Neural cell (in vitro differentiated cells): ENCODE results near the gene HAGHL. TPM values are rescaled to one million over a fixed set of nuclear protein-coding genes. Genes with fewer than 3 reads are reported as not detected.

Source experiments
- H2AFZ ChIP-seq: fragments of 200-600, 300-800 bp; sonication (generic), shearing (Covaris generic); 2 replicates; pipeline ENCODE4 v1.6.0; 2014; ENCODE audit warnings: low read depth, mild to moderate bottlenecking, antibody characterized with exemption, low read length, moderate library complexity
- H3F3A ChIP-seq: fragments of 200-600 bp; shearing (Covaris generic); 2 replicates; pipeline ENCODE4 v1.6.1; 2016; ENCODE audit warnings: mild to moderate bottlenecking, moderate library complexity, mixed read lengths, antibody characterized with exemption, low read length; ENCODE audit not compliant: insufficient read depth, poor library complexity, severe bottlenecking
- H3K27ac ChIP-seq: fragments of 200-600, 300-800 bp; sonication (generic), shearing (Covaris generic); 2 replicates; pipeline ENCODE4 v1.5.1; 2014; ENCODE audit warnings: mild to moderate bottlenecking, low read length, moderate library complexity
- H3K27me3 ChIP-seq: fragments of 300-800, 200-600 bp; sonication (generic), shearing (Covaris generic); 2 replicates; pipeline ENCODE4 v1.6.0; 2014; ENCODE audit warnings: mild to moderate bottlenecking, low read depth, low read length, moderate library complexity; ENCODE audit not compliant: insufficient read depth
- H3K36me3 ChIP-seq: fragments of 300-800, 200-600 bp; sonication (generic), shearing (Covaris generic); 2 replicates; pipeline ENCODE4 v1.5.1; 2014; ENCODE audit warnings: mild to moderate bottlenecking, antibody characterized with exemption, low read length, moderate library complexity; ENCODE audit not compliant: insufficient read depth
- H3K4me2 ChIP-seq: fragments of 300-800, 200-600 bp; sonication (generic), shearing (Covaris generic); 2 replicates; pipeline ENCODE4 v1.6.0; 2014; ENCODE audit warnings: mild to moderate bottlenecking, low read length
- H3K4me3 ChIP-seq: fragments of 300-800, 200-600 bp; sonication (generic), shearing (Covaris generic); 2 replicates; pipeline ENCODE4 v1.5.1; 2014; ENCODE audit warnings: mild to moderate bottlenecking, low read length, moderate library complexity
- H3K79me2 ChIP-seq: fragments of 200-600 bp; shearing (Covaris generic); replicated peaks from 2 replicates; pipeline ENCODE4 v1.6.0; 2014; ENCODE audit warnings: mild to moderate bottlenecking, low read length, moderate library complexity; ENCODE audit not compliant: insufficient read depth
- H3K9ac ChIP-seq: fragments of 300-800, 200-600 bp; sonication (generic), shearing (Covaris generic); 2 replicates; pipeline ENCODE4 v1.6.1; 2016; ENCODE audit warnings: mild to moderate bottlenecking, low read length, mixed read lengths
- H3K9me2 ChIP-seq: fragments of 200-600 bp; shearing (Covaris generic); 2 replicates; pipeline ENCODE4 v1.6.1; 2016; ENCODE audit warnings: mild to moderate bottlenecking, low read length, mixed read lengths; ENCODE audit not compliant: insufficient read depth
- H3K9me3 ChIP-seq: fragments of 200-600, 300-800 bp; sonication (generic), shearing (Covaris generic); 2 replicates; pipeline ENCODE4 v1.6.1; 2016; ENCODE audit warnings: mild to moderate bottlenecking, mixed run types, low read length, moderate library complexity, mixed read lengths
- H4K20me1 ChIP-seq: fragments of 200-600 bp; shearing (Covaris generic); 2 replicates; pipeline ENCODE4 v1.6.1; 2016; ENCODE audit warnings: mild to moderate bottlenecking, mixed run types; ENCODE audit not compliant: insufficient read depth
- CTCF ChIP-seq: fragments of 450-650 bp; IDR thresholded peaks from 2 replicates; pipeline ENCODE4 v1.5.1; 2014; ENCODE audit warnings: antibody characterized with exemption, mild to moderate bottlenecking, moderate library complexity; ENCODE audit not compliant: poor library complexity, severe bottlenecking
- EP300 ChIP-seq: fragments of 450-650 bp; conservative IDR thresholded peaks from 2 replicates; pipeline ENCODE4 v1.6.1; 2014; ENCODE audit warnings: antibody characterized with exemption, mild to moderate bottlenecking, moderate library complexity; ENCODE audit not compliant: poor library complexity, severe bottlenecking
- EZH2 ChIP-seq: fragments of 200-600, 300-800 bp; shearing (Covaris generic), sonication (generic); IDR thresholded peaks from 2 replicates; pipeline ENCODE4 v1.6.1; 2014; ENCODE audit warnings: antibody characterized with exemption, low read length, borderline replicate concordance, mild to moderate bottlenecking; ENCODE audit not compliant: insufficient read depth, poor library complexity, severe bottlenecking
- MXI1 ChIP-seq: fragments of 450-650 bp; conservative IDR thresholded peaks from 2 replicates; pipeline ENCODE4 v1.6.1; 2014; ENCODE audit warnings: antibody characterized with exemption, mild to moderate bottlenecking; ENCODE audit not compliant: poor library complexity, severe bottlenecking
- POLR2AphosphoS5 ChIP-seq: IDR thresholded peaks from 2 replicates; pipeline ENCODE4 v1.6.1; 2012
- RAD21 ChIP-seq: fragments of 450-650 bp; conservative IDR thresholded peaks from 2 replicates; pipeline ENCODE4 v1.6.1; 2014; ENCODE audit warnings: antibody characterized with exemption, mild to moderate bottlenecking, moderate library complexity
- REST ChIP-seq: IDR thresholded peaks from 2 replicates; pipeline ENCODE4 v1.6.1; 2012; ENCODE audit warnings: borderline replicate concordance
- SMC3 ChIP-seq: fragments of 450-650 bp; conservative IDR thresholded peaks from 2 replicates; pipeline ENCODE4 v1.6.1; 2014; ENCODE audit warnings: antibody characterized with exemption, mild to moderate bottlenecking, moderate library complexity; ENCODE audit not compliant: poor library complexity
- TAF1 ChIP-seq: IDR thresholded peaks from 2 replicates; pipeline ENCODE4 v1.6.1; 2012; ENCODE audit warnings: low read depth
- polyA plus RNA-seq: library from polyadenylated mRNA; depleted of rRNA; stranded (reverse); fragments of >200 nt; gene quantifications from 2 replicates; pipeline ENCODE4 v1.2.3, GENCODE V29; 2014

The HAGHL gene
- polyA plus RNA-seq, 1 donor from 2014 or later = 28.3 TPM

- Histone ChIP-seq H3K79me2 (no peaks in the 10 kb centered on the region), H3K9me3 (no peaks in the 10 kb centered on the region), H3K4me3 (no peak overlapping the region), H3K9me2 (no peaks in the 10 kb centered on the region), H3K27ac (no peak overlapping the region), H3F3A (no peaks in the 10 kb centered on the region), H2AFZ (no peak overlapping the region), H3K27me3 (no peaks in the 10 kb centered on the region), H3K9ac (no peak overlapping the region), H3K4me2 (no peak overlapping the region), H3K36me3 (no peaks in the 10 kb centered on the region), H4K20me1 (no peaks in the 10 kb centered on the region)
- TF ChIP-seq REST (no peak), POLR2AphosphoS5 (no peak), RAD21 (no peak), EZH2 (no peak), MXI1 (no peak), CTCF (no peak), EP300 (no peak)
Observed at GRCh38 chr16:769934-770333, 43.0 kb downstream of the HAGHL start.

GRCh38 chr16:770411-770810 lies 43.5 kb downstream of the HAGHL start:
- Histone ChIP-seq H3K27me3 (no peaks in the 10 kb centered on the region), H3F3A (no peaks in the 10 kb centered on the region), H3K36me3 (no peaks in the 10 kb centered on the region), H3K79me2 (no peaks in the 10 kb centered on the region), H2AFZ (no peak overlapping the region), H3K27ac (no peak overlapping the region), H3K9ac (no peak overlapping the region), H4K20me1 (no peaks in the 10 kb centered on the region), H3K9me2 (no peaks in the 10 kb centered on the region), H3K9me3 (no peaks in the 10 kb centered on the region), H3K4me3 (no peak overlapping the region), H3K4me2 (no peak overlapping the region)
- TF ChIP-seq EP300 (no peak), CTCF (no peak), RAD21 (no peak), REST (no peak), MXI1 (no peak), TAF1 (no peak), POLR2AphosphoS5 (no peak), EZH2 (no peak), SMC3 (no peak)
